Measurements from ENCODE around the gene CHDH.

GRCh38 chr3:53822331-53822741, 23.9 kb downstream of the CHDH start:
- TF ChIP-seq CTCF (conservative IDR thresholded peaks at IDR 0.05; ENCODE audit: low read depth, low read length): no peak
- no peak for TF ChIP-seq EZH2phosphoT487 (IDR thresholded peaks at IDR 0.05; ENCODE audit: borderline replicate concordance, low read length)
- TF ChIP-seq EZH2 (IDR thresholded peaks at IDR 0.05; ENCODE audit: low read length, unreplicated experiment): no peak

Data from PC-3 (cell line).